Neural progenitor cell (in vitro differentiated cells): ENCODE results near the gene NKD2. TPM values are rescaled to one million over a fixed set of nuclear protein-coding genes. Genes with fewer than 3 reads are reported as not detected.

ENCODE experiments used
- DNase-seq: peaks from one replicate; pipeline ENCODE4 v3.0.0-alpha.2; 2016; ENCODE audit warnings: low spot score
- H2AFZ ChIP-seq: fragments of 200-600 bp; sonication (generic); replicated peaks from 2 replicates; pipeline ENCODE4 v1.6.1; 2016; ENCODE audit warnings: antibody characterized with exemption
- H3F3A ChIP-seq: fragments of 200-600 bp; sonication (generic); 2 replicates; pipeline ENCODE4 v1.6.1; 2016; ENCODE audit warnings: antibody characterized with exemption, low read depth
- H3K27ac ChIP-seq: fragments of 200-600 bp; sonication (generic); 2 replicates; pipeline ENCODE4 v1.5.1; 2016; ENCODE audit warnings: mild to moderate bottlenecking
- H3K27me3 ChIP-seq: fragments of 200-600 bp; sonication (generic); 2 replicates; pipeline ENCODE4 v1.6.1; 2016; ENCODE audit warnings: mild to moderate bottlenecking, moderate library complexity
- H3K36me3 ChIP-seq: fragments of 200-600 bp; sonication (generic); 2 replicates; pipeline ENCODE4 v1.5.1; 2016
- H3K4me1 ChIP-seq: fragments of 200-600 bp; sonication (generic); 2 replicates; pipeline ENCODE4 v1.6.1; 2016; ENCODE audit warnings: mixed run types
- H3K4me2 ChIP-seq: fragments of 200-600 bp; sonication (generic); 2 replicates; pipeline ENCODE4 v1.6.1; 2016
- H3K4me3 ChIP-seq: fragments of 200-600 bp; sonication (generic); 2 replicates; pipeline ENCODE4 v1.5.1; 2016
- H3K79me2 ChIP-seq: fragments of 200-600 bp; sonication (generic); 2 replicates; pipeline ENCODE4 v1.6.1; 2016; ENCODE audit warnings: low read depth
- H3K9ac ChIP-seq: fragments of 200-600 bp; sonication (generic); 2 replicates; pipeline ENCODE4 v1.6.1; 2016
- H3K9me3 ChIP-seq: fragments of 200-600 bp; sonication (generic); 2 replicates; pipeline ENCODE4 v1.5.1; 2016; ENCODE audit warnings: low read depth
- H4K20me1 ChIP-seq: fragments of 200-600 bp; sonication (generic); 2 replicates; pipeline ENCODE4 v1.6.1; 2016; ENCODE audit warnings: low read depth
- H3K27ac Mint-ChIP-seq: 3 replicates; pipeline ENCODE4 v1.8.0; 2021; ENCODE audit warnings: mixed read lengths
- H3K27me3 Mint-ChIP-seq: 2 replicates; pipeline ENCODE4 v1.8.0; 2022; ENCODE audit warnings: low read depth, mild to moderate bottlenecking, inconsistent platforms, moderate library complexity, mixed read lengths; ENCODE audit not compliant: insufficient read depth
- H3K36me3 Mint-ChIP-seq: 3 replicates; pipeline ENCODE4 v1.8.0; 2021; ENCODE audit warnings: mixed read lengths
- H3K4me1 Mint-ChIP-seq: 3 replicates; pipeline ENCODE4 v1.8.0; 2021; ENCODE audit warnings: mixed read lengths
- H3K4me3 Mint-ChIP-seq: 3 replicates; pipeline ENCODE4 v1.8.0; 2021; ENCODE audit warnings: mild to moderate bottlenecking, moderate library complexity, mixed read lengths
- H3K9me3 Mint-ChIP-seq: 3 replicates; pipeline ENCODE4 v1.8.0; 2020; ENCODE audit warnings: mixed read lengths
- CTCF ChIP-seq: fragments of 200-600 bp; sonication (generic); IDR thresholded peaks from 2 replicates; pipeline ENCODE4 v1.5.1; 2017; ENCODE audit warnings: antibody characterized with exemption, mild to moderate bottlenecking
- EZH2 ChIP-seq: fragments of 200-600 bp; sonication (generic); IDR thresholded peaks from 2 replicates; pipeline ENCODE4 v1.6.1; 2017; ENCODE audit warnings: antibody characterized with exemption, mild to moderate bottlenecking, moderate library complexity
- EZH2phosphoT487 ChIP-seq: fragments of 200-600 bp; sonication (generic); IDR thresholded peaks from 2 replicates; pipeline ENCODE4 v1.6.1; 2017; ENCODE audit warnings: antibody characterized with exemption
- total RNA-seq: library from RNA; depleted of rRNA; stranded (reverse); fragments of >200 nt; gene quantifications from 2 replicates; pipeline ENCODE4 v1.2.3, GENCODE V29; 2015; ENCODE audit warnings: low replicate concordance

The NKD2 gene
- total RNA-seq, 1 donor from 2014 or later = 1.3 TPM

GRCh38 chr5:1027631-1028441 is 19.2 kb downstream of the NKD2 start:
- Histone ChIP-seq H3K9ac (no peak overlapping the region), H3K36me3 (no peaks in the 10 kb centered on the region), H3F3A (no peaks in the 10 kb centered on the region), H3K27ac (no peak overlapping the region), H3K4me1 (peaks cover 12% of the 10 kb centered on the region), H2AFZ (no peak overlapping the region), H3K79me2 (no peaks in the 10 kb centered on the region), H3K27me3 (no peaks in the 10 kb centered on the region), H3K4me2 (no peak overlapping the region), H4K20me1 (no peaks in the 10 kb centered on the region), H3K4me3 (no peak overlapping the region), H3K9me3 (no peaks in the 10 kb centered on the region)
- Mint-ChIP-seq H3K4me1 (peaks cover 11% of the 10 kb centered on the region), H3K27ac (no peak overlapping the region), H3K27me3 (no peaks in the 10 kb centered on the region), H3K36me3 (no peaks in the 10 kb centered on the region), H3K9me3 (no peaks in the 10 kb centered on the region), H3K4me3 (no peak overlapping the region)
- no peak for DNase-seq
- TF ChIP-seq CTCF = no peak
- TF ChIP-seq EZH2phosphoT487 = no peak
- TF ChIP-seq EZH2 = no peak

GRCh38 chr5:1028481-1029281 is 20.1 kb downstream of the NKD2 start:
- Mint-ChIP-seq H3K27ac (no peak overlapping the region), H3K9me3 (no peaks in the 10 kb centered on the region), H3K36me3 (no peaks in the 10 kb centered on the region), H3K4me1 (peaks cover 11% of the 10 kb centered on the region), H3K27me3 (no peaks in the 10 kb centered on the region), H3K4me3 (no peak overlapping the region)
- no peaks in the 10 kb centered on the region for H3K79me2 ChIP-seq
- no peak for DNase-seq
- no peaks in the 10 kb centered on the region for H3K27me3 ChIP-seq
- TF ChIP-seq EZH2phosphoT487 (no peak), EZH2 (no peak), CTCF (no peak)
- no peak overlapping the region for H3K4me2 ChIP-seq
- H3K9me3 ChIP-seq = no peaks in the 10 kb centered on the region
- no peak overlapping the region for H3K9ac ChIP-seq
- no peak overlapping the region for H3K4me3 ChIP-seq
- H4K20me1 ChIP-seq = no peaks in the 10 kb centered on the region
- H3K4me1 ChIP-seq = peaks cover 12% of the 10 kb centered on the region
- no peak overlapping the region for H2AFZ ChIP-seq
- no peaks in the 10 kb centered on the region for H3K36me3 ChIP-seq
- H3K27ac ChIP-seq = no peak overlapping the region
- H3F3A ChIP-seq = no peaks in the 10 kb centered on the region

- Histone ChIP-seq H4K20me1 (no peaks in the 10 kb centered on the region), H3K79me2 (no peaks in the 10 kb centered on the region), H3K9me3 (no peaks in the 10 kb centered on the region), H3K4me3 (no peak overlapping the region), H3K27me3 (no peaks in the 10 kb centered on the region), H3K9ac (no peak overlapping the region), H3K27ac (no peak overlapping the region), H3K36me3 (no peaks in the 10 kb centered on the region), H3F3A (no peaks in the 10 kb centered on the region), H2AFZ (no peak overlapping the region), H3K4me2 (no peak overlapping the region), H3K4me1 (peaks cover 12% of the 10 kb centered on the region)
- TF ChIP-seq EZH2 (no peak), EZH2phosphoT487 (no peak), CTCF (no peak)
- H3K36me3 Mint-ChIP-seq = no peaks in the 10 kb centered on the region
- H3K4me1 Mint-ChIP-seq = peaks cover 11% of the 10 kb centered on the region
- no peak for DNase-seq
- no peak overlapping the region for H3K4me3 Mint-ChIP-seq
- H3K9me3 Mint-ChIP-seq = no peaks in the 10 kb centered on the region
- peaks cover 2% of the 10 kb centered on the region for H3K27me3 Mint-ChIP-seq
- peak overlapping the region; percentile 77 for H3K27ac Mint-ChIP-seq
Observed at GRCh38 chr5:1029282-1029944, 20.8 kb downstream of the NKD2 start.
